D341Med (cell line): Measurements from ENCODE around the gene LRRC15.

Source experiments
- DNase-seq: peaks from one replicate; pipeline ENCODE4 v3.0.0; 2012; ENCODE audit warnings: low spot score

LRRC15 gene

DNA sequence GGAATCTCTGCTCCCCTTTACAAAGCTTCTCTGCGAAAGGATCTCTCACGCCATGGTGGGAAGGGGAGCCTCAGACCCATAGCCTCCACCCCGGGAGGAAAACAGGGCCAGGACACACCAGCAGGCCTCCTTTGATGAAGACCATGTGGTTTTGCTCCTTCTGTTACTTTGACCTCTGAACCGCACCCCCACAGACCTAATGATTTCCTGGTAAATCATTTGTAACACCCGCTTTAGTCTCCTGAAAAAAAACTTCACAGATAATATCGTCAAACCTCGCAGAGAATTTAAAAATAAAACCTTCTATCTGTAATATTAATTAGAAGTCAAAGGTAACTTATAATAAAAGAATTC is 36.7 kb downstream of the LRRC15 start:
- no peak for DNase-seq

DNA sequence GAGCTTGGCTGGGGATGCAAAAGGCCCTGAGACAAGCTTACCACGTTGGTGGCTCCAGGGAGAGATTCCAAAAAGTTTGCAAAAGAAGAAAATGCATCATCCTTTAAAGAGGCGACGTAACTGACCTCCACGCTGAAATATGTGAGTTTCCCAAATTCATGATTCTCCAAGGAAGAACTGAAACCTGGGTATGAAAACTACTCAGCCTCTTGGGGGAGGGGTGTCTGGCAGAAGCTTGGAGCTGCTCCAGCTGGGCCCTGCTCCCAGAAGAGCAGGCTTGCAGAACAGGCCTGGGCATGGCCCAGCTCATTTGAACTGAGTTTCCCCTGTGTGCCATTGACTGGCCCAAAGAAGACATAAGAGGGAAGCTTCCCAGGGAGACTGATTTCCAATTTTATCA is 39.0 kb downstream of the LRRC15 start:
- DNase-seq: no peak

DNA sequence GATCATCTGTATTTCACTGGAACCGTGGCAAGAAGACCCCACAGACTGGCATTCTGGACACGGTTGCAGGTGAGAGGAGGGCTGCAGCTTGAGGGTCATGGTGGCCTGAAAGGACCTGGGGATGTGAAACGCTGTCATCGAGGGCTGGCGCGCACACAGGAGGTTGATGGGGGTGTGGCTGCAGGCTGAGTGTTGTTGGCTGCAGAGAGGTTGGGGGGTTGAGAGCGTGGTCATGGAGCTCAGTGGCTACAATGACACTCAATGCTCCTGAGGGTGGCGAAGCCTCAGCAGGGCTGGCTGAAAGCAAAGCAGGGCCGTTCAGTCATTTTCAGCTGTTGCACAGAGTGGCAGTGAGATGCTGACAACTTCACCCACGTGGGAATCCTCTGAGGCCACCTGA is 39.4 kb downstream of the LRRC15 start:
- no peak for DNase-seq

GRCh38 chr3:194329583-194329965 is 40.0 kb downstream of the LRRC15 start:
- no peak for DNase-seq

DNA sequence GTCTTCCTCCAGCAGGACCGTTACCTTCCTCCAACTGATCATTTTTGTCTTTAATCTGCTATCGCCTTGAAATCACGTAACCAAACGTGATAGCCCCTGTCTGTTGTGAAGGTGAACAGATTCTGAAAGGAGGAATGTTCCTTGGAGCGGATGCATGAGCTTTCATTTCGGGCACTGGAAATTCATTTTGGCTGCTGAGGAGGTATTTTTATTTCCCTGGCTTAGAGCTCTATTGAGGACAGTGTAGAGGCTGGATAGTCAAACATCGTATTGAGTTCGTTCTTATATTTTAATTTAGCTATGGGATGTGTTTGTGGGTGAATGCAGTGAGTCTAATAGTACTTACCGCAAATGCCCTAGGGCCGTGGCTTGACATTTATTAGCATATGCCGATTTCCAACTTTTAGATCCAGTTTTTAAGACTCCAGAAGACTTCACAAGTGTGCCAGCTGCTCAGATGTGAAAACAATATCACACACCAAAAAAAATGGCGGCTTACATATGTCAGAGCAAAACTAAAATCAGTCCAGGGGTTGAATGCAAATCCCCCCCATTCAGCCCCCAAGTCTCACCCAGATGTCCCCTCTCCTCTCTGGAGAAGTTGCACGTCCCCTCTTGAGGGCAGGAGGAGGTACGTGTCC is 40.5 kb downstream of the LRRC15 start:
- DNase-seq: no peak

DNA sequence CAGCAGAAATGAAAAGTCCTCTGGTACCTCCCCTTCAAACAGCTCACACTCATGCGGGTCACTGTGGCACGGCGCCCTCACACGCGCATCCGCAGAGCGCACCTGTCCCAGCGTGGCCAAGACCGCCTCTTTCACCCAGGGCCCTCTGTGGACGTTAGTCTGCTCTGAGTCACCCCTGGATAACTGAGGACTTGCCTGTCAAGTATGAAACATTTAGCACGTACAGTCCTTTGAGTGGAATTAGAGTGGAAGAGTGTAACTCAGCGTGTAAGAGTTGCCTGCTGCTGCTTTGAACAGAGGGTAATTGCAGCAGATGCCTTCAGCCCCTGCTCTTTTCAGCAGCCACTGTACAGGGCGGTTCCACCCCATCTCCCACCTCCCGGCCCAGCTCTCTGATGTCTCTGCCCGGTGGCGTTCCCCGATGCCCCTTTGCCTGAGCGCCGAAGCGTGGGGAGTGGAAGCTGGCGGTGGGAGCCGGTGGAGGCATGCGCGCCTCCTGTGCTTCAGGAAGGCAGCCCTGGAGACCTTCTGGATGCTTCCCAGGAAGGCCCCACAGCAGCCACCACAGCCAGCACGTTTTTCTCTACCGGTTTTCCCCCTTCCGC is 41.4 kb downstream of the LRRC15 start:
- DNase-seq: no peak

- no peak for DNase-seq
These were observed 42.1 kb downstream of the LRRC15 start for GRCh38 chr3:194327218-194328052.

GRCh38 chr3:194326968-194327217 is 42.6 kb downstream of the LRRC15 start:
- no peak for DNase-seq

- peak; percentile 54 for DNase-seq
These were observed 43.2 kb downstream of the LRRC15 start for GRCh38 chr3:194326192-194326967.

GRCh38 chr3:194325424-194326153 is 44.0 kb downstream of the LRRC15 start:
- DNase-seq: no peak

GRCh38 chr3:194324823-194325327 is 44.7 kb downstream of the LRRC15 start:
- DNase-seq: no peak

GRCh38 chr3:194323785-194324735 is 45.5 kb downstream of the LRRC15 start:
- DNase-seq: peak; percentile 53

- DNase-seq: no peak
These were observed 46.8 kb downstream of the LRRC15 start for GRCh38 chr3:194322678-194323211.

DNA sequence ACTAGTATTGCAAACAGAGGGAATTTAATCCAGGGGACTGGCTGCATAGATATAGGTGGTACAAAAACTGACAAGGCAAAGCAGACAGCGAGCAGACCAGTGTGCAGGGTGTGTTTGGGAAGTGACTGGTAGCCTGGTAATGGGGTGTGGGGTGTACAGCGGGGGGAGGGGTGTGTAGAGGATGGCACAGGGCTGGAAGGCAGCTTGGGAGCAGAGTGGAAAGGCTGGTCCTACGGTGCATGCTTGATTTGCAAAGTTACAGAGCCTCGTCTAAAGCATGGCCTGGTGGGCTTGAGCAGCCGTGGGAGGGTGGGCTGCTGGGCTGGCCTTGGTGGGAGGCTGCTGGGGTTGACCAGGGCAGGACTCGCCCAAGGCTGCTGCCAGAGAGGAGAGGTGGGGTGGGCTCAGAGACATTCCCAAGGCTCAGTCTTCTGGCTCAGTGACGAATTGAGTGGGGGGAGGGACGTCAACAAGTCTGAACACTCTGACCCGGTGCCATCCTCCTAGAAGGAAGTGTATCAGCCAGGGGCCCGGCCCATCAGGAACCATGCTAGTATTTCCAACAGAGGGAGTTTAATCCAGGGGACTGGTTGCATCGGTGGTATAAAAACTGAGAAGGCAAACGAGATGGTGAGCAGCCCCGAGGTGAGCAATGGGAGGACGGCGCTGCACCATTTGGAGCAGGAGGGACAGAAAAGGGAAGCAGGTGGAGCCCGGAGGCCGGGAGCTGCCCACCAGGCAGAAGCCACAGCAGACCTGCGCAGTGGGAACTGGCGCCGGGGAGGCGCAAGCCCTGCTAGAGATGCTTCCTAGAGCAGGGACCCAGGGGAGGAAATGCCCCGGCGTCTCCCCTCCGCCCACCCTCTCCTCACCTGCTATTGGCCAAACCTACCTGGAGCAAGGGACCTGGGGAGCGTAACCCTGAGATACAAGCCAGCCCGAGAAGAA is 47.6 kb downstream of the LRRC15 start:
- DNase-seq: no peak

DNA sequence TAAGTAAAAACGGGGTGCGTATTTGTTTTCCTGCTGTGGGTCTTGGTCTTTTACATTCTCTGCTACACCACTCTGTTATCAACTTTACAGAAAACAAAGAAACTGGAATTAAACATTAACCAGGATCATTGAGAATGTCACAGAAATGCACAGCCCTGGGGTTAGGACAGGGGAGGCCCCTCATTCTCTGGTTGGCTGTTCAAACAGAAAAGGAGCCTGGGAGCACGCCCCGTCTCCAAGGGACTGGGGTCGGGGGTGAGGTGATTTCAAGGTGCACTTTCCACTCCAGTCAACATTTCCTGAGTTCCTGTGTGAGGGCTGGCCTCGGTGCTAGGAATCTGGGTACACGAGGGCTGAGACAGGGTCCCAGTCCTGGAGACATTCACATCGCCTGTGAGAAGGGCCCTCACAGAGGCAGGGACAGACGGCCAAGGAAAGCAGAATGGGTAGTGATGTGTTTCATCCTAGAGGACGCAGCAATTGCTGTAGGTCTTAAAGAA is 48.7 kb downstream of the LRRC15 start:
- no peak for DNase-seq

GRCh38 chr3:194320100-194320499 is 49.4 kb downstream of the LRRC15 start:
- no peak for DNase-seq

DNA sequence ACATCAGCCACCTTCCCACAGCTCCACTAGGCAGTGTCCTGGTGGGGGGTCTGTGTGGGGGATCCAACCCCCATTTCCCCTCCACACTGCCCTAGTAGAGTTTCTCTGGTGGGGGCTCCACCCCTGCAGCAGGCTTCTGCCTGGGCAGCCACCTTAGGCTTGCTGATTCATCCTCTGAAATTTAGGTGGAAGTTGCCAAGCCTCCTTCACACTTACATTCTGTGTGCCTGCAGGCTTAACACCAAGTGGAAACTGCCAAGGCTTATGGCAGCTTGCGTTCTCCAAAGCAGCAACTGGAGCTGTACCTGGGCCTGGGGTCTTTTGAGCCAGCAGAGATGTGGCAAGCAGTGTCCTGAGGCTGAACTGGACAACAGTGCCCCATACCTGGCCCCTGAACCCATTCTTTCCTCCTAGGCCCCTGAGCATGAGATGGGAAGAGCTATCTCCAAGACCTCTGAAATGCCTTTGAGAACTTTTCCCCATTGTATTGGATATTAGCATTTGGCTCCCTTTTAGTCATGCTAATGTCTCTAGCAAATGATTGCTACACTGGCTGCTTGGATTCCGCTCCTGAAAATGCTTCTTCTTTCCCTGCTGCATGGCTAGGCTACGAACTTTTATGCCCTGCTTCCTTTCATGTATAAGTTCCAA is 50.9 kb downstream of the LRRC15 start:
- no peak for DNase-seq

- no peak for DNase-seq
These were observed 52.6 kb downstream of the LRRC15 start for GRCh38 chr3:194316918-194317317.

GRCh38 chr3:194315965-194316361 is 53.6 kb downstream of the LRRC15 start:
- no peak for DNase-seq
